Measurements from ENCODE around the gene ZFYVE21. TPM values are rescaled to one million over a fixed set of nuclear protein-coding genes. Genes with fewer than 3 reads are reported as not detected.

ZFYVE21 gene
- total RNA-seq, 1 experiment from 2014 or later: 31.3 TPM

DNA sequence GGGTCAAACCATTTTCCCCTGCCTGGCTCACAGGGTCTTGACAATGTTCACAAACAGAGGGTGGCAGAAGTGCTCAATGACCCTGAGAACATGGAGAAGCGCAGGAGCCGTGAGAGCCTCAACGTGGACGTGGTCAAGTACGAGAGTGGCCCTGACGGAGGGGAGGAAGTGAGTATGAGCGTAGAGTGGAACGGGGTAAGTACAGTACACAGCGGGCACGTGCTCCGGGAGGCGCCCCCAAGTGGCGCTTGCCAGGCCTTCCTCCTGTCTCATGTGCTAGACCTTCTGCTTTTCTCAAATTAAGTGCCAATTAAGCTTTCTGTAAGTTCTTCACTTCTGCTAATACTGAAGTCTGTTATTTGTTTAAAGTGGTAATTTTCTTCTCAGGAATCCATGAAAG is 36.3 kb upstream of the ZFYVE21 start:
- Histone ChIP-seq H3K9me3 (ENCODE audit: control insufficient read depth in 1 of 2, insufficient read depth in 1 of 2, low read depth in 1 of 2, low read length in 2 of 2) (no peaks in the 10 kb centered on the region), H3K4me3 (replicated peaks in 1 of 2; ENCODE audit: low read depth in 1 of 2, low read length in 2 of 2) (no peak overlapping the region), H3K27ac (ENCODE audit: low read depth, low read length) (no peak overlapping the region), H3K27me3 (ENCODE audit: insufficient read depth, low read length) (no peaks in the 10 kb centered on the region), H4K20me1 (ENCODE audit: insufficient read depth) (no peaks in the 10 kb centered on the region), H3K79me2 (ENCODE audit: insufficient read depth, low read length) (peaks cover 11% of the 10 kb centered on the region; the same call in 1 of the 2 replicates), H3K36me3 (ENCODE audit: control insufficient read depth in 1 of 2, insufficient read depth in 2 of 2, low read length in 2 of 2) (peaks cover 61 to 64% of the 10 kb centered on the region in 2 experiments; a peak in 3 of 4 replicates), H2AFZ (ENCODE audit: low read depth, low read length, poor library complexity, severe bottlenecking) (no peak overlapping the region), H3K4me1 (ENCODE audit: control insufficient read depth in 1 of 2, insufficient read depth in 2 of 2, low read length in 2 of 2) (no peaks in the 10 kb centered on the region), H3K9ac (ENCODE audit: low read length) (no peak overlapping the region), H3K9me2 (ENCODE audit: insufficient read depth) (no peaks in the 10 kb centered on the region), H3K4me2 (ENCODE audit: low read length) (no peak overlapping the region)
- POLR2A ChIA-PET: no interaction called here
- no TSS peak for BruUV-seq (replicated peaks)
- ATAC-seq (peak; percentile 95), DNase-seq (ENCODE audit: low read depth, low spot score) (peak; percentile 3)
- TF ChIP-seq EZH2 (IDR thresholded peaks at IDR 0.05) (no peak), RAD21 (IDR thresholded peaks at IDR 0.05; ENCODE audit: low read depth) (peak; percentile 47), EGR1 (IDR thresholded peaks at IDR 0.05; ENCODE audit: low read depth) (no peak)
- TF ChIP-seq, protein P1, sequence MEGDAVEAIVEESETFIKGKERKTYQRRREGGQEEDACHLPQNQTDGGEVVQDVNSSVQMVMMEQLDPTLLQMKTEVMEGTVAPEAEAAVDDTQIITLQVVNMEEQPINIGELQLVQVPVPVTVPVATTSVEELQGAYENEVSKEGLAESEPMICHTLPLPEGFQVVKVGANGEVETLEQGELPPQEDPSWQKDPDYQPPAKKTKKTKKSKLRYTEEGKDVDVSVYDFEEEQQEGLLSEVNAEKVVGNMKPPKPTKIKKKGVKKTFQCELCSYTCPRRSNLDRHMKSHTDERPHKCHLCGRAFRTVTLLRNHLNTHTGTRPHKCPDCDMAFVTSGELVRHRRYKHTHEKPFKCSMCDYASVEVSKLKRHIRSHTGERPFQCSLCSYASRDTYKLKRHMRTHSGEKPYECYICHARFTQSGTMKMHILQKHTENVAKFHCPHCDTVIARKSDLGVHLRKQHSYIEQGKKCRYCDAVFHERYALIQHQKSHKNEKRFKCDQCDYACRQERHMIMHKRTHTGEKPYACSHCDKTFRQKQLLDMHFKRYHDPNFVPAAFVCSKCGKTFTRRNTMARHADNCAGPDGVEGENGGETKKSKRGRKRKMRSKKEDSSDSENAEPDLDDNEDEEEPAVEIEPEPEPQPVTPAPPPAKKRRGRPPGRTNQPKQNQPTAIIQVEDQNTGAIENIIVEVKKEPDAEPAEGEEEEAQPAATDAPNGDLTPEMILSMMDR (IDR thresholded peaks at IDR 0.05 in 2 of 3, conservative IDR thresholded peaks at IDR 0.05 in 1 of 3; ENCODE audit: borderline replicate concordance in 1 of 3, insufficient read depth in 1 of 3, low read depth in 2 of 3, low read length in 2 of 3): peak; percentile 31 to 64 (median 54); a peak in 5 of 6 replicates
- TF ChIP-seq, protein P2, sequence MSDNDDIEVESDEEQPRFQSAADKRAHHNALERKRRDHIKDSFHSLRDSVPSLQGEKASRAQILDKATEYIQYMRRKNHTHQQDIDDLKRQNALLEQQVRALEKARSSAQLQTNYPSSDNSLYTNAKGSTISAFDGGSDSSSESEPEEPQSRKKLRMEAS (IDR thresholded peaks at IDR 0.05): peak; percentile 47; the same call in 1 of the 2 replicates
- intact Hi-C loops (cut with micrococcal nuclease): loop anchor here (2.0 kb wide), 1 partner anchor 107 kb away; no protein-coding TSS in a partner anchor
- RAD21 ChIA-PET (ENCODE audit: low non-redundant PET in 1 of 2, low total read pairs in 2 of 2, uncharacterized antibody in 2 of 2, unreplicated experiment in 2 of 2): no interaction called here
- CTCF ChIA-PET: interaction anchor here (1.0 kb wide), 1 partner anchor 14 kb away, joined by 3 read pairs; no protein-coding TSS in a partner anchor
